Stimulated activated CD8-positive, alpha-beta memory T cell treated with anti-CD3 and anti-CD28 coated beads, Interleukin-7, amount 100 ng/mL, for 1 hour (primary cell): ENCODE data around the gene CFAP53.

Experiments used
- DNase-seq, 2 donors: peaks; one replicate each; pipeline ENCODE4 v3.0.0-alpha.2; 2020; ENCODE audit warnings: low read depth in 2 of 2

CFAP53 gene

GRCh38 chr18:50287441-50288347, 21.4 kb upstream of the CFAP53 start, which contains the start of gene CXXC1:
Gene CXXC1 (minus strand): TSS chr18:50287692. CDS start chr18:50287589, 103 bp downstream.
- DNase-seq = peak; percentile 94 to 95

DNA sequence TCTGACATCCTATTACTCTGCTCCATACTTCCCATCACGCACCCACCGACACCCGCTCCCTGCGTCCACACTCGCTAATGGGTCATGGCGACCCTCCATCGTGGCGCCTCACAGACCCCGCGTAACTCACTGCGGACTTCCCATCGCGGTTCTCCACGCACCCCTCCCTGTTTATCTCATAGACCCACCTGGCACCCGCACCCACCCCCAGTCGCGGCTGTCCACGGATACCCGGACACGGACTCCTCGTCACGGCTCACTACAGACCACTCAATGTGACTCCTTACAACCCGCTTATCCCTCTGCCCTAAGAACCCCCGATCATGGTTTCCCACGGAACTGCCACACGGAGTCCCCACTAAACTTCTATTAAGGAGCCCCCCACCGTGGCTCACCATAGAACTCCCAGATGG, 20.7 kb upstream of the CFAP53 start:
- no peak for DNase-seq

DNA sequence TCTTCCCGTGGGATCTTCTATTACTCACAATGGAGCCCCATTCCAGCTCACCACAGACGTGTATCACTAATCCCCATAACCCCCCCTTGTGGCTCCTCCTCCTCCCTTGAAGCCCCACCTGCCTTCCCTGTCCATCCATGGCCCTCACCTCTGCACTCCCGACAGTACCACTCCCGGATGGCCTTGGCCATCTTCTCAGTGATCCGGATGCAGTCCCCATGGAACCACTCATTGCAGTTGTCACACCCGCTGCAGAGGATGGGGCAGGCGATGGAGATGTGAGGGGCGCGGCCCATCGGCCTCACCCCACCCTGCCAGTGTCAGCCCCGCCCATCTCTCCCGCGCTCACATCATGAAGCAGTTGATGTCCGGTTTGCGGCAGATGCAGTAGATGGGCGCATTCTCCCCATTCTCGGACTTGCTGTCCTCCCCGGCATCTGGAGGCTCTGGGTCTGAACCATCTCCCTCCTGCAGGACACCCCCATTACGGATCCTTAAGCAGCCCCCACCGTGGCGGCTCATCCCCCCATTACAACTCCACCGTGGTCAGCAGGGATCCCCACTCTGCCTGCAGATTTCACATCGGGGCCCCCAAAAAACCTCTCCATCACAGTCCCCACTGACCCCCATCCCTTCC, 20.2 kb upstream of the CFAP53 start:
- DNase-seq = no peak

DNA sequence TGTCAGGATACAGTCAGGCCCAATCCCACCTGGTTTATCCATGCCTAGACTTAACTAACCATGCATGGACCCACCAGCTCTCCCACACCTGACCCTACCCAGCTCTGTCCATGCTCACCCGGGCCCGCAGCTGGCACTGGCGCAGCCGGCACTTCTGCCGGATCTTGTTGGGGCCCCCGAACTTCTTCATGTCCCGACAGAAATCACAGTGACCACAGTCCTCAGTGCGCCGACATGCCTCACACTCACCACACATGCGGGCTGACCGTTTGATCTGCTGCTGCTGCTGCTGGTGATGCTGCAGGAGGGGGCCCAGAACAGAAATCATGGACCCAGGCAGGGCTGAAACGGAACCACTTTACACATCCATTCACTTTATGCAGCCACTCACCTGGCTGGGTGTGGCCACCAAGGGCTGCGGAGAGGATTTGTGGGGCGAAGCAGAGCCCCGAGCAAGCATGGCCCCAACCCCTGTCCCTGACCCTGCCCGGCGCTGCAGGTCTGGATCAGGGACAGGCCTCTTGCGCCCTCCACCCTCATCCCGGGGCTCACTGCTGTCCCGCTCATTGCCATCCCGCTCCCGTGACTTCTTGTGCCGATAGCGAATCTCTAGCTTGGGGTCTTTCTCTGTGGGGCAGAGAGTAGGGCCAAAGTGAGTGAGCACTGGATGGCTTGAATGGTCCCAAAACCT, 19.5 kb upstream of the CFAP53 start:
- no peak for DNase-seq

- DNase-seq = no peak
These were observed 18.8 kb upstream of the CFAP53 start for GRCh38 chr18:50285071-50285470.

DNA sequence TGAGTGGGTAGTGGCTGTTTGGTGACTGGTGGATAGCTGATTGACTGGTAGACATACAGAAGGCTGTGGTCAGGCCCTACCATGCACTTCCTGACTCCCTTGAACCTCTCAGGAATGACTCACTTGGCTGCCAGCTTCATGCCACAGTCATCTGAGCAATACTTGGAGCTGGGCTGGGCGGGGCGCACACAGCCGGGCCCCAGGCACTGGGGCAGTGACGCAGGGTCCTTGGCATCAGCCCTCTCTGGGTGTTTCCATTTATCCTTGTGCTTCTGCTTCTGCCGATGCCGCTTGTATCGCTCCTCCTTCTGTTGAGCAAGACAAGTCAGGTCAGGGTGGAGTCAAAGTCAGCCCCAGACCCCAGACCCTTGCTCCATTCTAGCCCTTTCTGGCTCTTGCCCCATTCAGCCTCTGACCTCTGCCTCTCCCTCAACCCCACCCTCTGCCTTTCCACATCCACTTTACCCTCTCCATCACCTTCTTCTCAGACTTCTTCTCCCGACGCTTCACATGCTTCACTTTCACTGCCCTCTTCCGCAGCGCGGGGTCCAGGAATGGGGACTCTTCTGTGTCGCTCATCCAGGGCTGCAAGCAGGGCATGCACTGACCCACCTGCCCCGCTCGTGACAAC, 18.1 kb upstream of the CFAP53 start:
- no peak for DNase-seq

GRCh38 chr18:50283469-50284209, 17.3 kb upstream of the CFAP53 start:
- no peak for DNase-seq

GRCh38 chr18:50282521-50283335, 16.4 kb upstream of the CFAP53 start:
- DNase-seq = no peak

GRCh38 chr18:50281972-50282520, 15.8 kb upstream of the CFAP53 start:
- no peak for DNase-seq

DNA sequence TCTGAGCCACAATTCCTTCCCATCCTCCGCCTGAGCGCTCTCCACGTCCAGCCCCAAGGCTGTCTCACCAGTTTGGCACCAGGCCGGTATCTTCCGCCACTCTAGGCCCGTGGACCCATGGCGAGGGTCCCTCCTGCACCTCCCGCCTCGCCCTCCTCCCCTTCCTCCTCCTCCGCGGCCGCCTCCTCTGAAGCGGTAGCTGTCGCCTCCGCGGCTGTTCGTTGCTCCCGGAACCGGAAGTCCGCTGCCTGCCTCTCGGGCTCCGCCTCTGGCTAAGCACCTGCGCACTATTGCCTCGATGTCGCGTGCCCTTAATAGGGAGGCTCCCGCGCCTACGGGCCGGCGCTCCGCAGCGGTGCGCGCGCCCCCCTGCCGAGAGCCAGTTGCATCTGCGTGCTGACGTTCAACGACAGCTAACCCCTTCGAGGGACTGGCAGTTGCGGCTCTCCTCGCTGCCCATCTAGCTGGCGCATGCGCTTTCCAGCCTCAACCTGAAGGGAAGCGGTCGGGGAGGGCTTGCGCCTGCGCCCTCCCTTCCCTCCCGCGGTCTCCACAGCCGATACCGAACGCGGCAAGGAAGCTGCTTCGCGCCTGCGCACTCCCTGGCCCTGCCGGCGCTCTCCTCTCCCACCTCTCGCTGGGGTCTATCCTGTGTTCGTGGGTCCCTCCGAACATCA, 15.1 kb upstream of the CFAP53 start, which contains the start of gene MBD1:
MBD1 (minus strand) TSS at position 229 of the 677 bp plus-strand sequence. CDS start 1,531 bp downstream, outside the sequence.
- DNase-seq = peak; percentile 89 to 93

DNA sequence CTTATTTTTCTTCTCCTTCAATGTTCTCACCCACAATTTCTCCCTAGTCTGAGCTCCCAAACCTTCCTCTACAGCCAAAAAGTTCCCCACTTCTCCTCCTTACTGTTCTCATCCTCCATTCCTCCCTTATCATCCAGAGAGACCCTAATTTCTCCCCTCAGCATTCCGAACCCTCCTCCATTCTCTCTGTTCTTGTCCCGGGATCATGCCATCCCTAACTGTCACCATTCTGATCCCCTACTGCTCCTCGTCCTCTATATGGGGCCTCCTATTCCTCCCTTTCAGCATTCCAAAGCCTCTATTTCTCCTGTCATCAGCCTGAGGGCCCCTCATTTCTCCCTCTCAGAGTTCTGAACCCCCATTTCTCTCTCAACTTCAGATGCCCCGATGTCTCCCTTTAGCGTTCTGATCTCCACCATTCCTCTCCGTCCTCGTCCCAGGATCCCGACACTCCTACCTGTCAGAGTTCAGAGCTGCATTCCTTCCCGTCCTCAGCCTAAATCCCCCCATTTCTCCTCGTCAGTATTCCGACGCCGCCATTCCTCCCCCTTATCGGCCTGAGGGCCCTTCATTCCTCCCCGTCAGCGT, 14.5 kb upstream of the CFAP53 start:
- DNase-seq = no peak

DNA sequence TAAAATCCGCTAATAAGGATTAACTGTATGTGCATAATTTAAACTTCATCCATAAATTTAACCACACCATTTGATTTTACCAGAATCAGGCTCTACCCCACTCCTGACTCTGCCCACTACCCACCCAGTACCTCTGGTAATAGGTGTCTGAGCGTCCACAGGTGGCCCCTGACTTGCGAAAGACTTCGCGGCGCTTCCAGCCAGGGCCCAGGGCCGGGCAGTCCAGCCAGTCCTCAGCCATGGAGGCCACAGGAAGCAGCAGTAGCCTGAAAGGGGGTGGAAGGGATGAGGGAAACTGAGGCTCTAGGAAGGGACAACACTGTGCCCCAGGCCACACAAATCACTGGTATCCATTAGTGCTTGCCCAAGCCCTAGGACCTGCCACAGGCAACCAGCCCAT, 13.5 kb upstream of the CFAP53 start:
- DNase-seq = no peak

GRCh38 chr18:50277942-50278341, 11.6 kb upstream of the CFAP53 start:
- no peak for DNase-seq

GRCh38 chr18:50276452-50276851, 10.2 kb upstream of the CFAP53 start:
- no peak for DNase-seq

DNA sequence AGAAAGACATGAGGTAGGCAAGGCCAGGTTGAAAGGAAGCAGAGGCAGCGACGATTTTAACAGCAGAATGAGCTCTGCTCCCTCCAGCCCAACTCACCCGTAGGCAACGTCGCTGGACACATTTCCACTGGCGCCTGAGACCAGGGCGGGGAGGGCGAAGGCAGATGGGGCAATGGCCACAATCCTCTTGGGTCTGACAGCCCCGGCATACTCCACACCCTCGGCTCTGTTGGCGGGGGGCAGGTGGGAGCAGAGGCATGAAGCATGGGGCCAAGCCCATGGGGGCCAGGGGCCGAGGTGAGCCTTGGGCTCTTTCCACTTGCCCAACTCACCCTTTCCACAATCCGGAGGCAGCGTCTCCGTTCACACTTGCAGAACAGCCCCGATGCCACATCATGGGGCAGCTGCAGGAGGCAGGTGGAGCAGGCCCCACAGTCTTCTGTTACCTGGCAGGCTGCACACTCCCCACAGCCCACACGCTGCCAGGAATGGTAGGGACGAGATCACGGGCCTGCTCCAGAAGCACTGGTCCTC, 9.3 kb upstream of the CFAP53 start:
- no peak for DNase-seq

DNA sequence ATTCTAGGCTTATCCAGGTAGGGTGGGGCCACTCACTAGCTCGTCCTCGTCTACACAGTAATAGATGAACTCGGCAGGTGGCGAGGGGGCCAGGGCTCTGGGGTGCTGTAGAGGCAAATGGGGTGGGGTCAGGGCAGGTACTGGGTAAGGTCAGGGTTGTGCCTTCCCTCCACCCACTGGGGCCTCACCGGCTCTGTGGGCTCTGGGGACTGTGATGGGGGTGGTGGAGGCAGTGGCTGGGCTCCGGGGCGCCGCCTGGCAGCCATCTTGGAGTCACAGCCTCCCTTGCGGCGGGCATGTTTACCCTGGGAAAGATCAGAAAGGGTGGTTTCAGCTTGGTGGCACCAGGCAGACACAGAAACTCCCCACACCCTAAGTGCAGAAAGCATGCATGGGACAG, 8.6 kb upstream of the CFAP53 start:
- DNase-seq = no peak

GRCh38 chr18:50274044-50274442, 7.7 kb upstream of the CFAP53 start:
- DNase-seq = no peak

DNA sequence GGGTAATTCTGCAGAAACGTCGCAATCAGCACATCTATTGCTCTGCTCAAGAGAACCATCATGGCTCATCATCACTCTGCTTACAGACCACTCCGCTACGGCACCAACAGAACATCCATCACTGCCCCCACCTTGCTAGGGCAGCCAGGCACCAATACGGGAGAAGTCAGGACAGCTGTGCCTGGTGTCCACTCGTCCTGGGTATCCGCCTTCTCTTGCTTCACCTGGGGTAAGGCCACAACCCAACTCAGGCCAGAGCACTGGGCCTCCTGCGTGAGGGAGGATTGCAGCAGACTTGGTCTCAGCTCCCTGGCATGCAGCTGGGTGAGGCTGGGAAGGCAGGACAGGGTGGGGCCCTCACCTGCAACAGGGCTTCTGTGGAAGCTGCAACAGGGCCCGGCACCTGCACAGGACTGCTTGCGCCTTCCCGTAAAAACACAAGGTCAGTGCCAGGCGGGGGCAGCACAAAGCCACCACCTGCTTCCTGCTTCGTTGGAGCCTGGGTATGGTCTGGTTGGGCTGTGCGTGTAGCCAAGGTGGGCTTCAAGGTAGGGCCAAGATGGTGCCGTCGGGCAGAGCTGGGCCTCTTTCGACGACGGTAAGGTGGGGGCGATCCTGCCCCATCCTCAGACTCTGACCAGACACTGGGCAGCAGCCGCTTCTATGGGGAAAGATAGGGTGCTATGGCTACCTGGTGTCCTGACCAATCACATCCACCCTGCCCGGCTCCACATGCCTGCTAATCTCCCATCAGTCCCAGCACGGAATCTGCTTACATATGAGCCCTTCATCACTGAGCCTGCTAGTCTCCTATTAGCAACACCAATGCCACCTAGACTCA, 7.1 kb upstream of the CFAP53 start:
- DNase-seq = no peak
